ENCODE measurements around the gene DPYSL5. TPM values are rescaled to one million over a fixed set of nuclear protein-coding genes. Genes with fewer than 3 reads are reported as not detected.

DPYSL5 gene
- total and polyA plus RNA-seq, 2 experiments from 2014 or later = 0.21 to 0.63 TPM

DNA sequence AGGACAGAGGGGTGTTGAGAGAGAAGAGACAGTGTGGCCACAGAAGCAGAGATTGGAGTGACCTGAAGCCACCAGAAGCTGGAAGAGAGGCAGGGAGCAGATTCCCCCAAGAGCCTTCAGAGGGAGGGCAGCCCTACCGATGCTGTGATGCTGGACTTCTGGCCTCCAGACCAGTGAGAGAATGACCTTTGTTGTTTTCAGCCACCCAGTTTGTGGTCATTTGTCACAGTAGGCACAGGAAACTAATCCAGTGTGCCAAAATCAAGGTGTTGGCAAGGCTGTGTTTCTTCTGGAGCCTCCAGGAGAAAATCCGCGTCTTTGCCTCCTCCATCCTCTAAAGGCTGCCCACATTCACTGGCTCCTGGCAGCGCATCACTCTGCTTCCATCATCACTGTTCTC lies 137.9 kb downstream of the DPYSL5 start:
- WGBS (ENCODE audit: low lambda C conversion rate, missing lambda C conversion rate) = 90% methylated on average over 4 of the region's 4 CpGs
- Histone ChIP-seq H3K36me3 (replicated peaks; ENCODE audit: insufficient read depth, low read depth) (no peaks in the 10 kb centered on the region), H3K4me3 (no peak overlapping the region), H3K27ac (no peak overlapping the region), H3K4me2 (no peak overlapping the region), H3K9me2 (replicated peaks; ENCODE audit: insufficient read depth) (no peaks in the 10 kb centered on the region), H2AFZ (no peak overlapping the region), H3K27me3 (no peaks in the 10 kb centered on the region), H4K20me1 (ENCODE audit: insufficient read depth, poor library complexity, severe bottlenecking) (no peaks in the 10 kb centered on the region), H3K9me3 (ENCODE audit: low read depth) (no peaks in the 10 kb centered on the region), H3K79me2 (peaks cover 10% of the 10 kb centered on the region), H3K4me1 (ENCODE audit: insufficient read depth) (peaks cover 5% of the 10 kb centered on the region)
- no peak for DNase-seq (ENCODE audit: low spot score)
- TF ChIP-seq EZH2 (IDR thresholded peaks at IDR 0.05; ENCODE audit: borderline replicate concordance) (no peak), EZH2phosphoT487 (IDR thresholded peaks at IDR 0.05; ENCODE audit: low read depth, severe bottlenecking, unreplicated experiment) (no peak)
- TF ChIP-seq, protein P1, sequence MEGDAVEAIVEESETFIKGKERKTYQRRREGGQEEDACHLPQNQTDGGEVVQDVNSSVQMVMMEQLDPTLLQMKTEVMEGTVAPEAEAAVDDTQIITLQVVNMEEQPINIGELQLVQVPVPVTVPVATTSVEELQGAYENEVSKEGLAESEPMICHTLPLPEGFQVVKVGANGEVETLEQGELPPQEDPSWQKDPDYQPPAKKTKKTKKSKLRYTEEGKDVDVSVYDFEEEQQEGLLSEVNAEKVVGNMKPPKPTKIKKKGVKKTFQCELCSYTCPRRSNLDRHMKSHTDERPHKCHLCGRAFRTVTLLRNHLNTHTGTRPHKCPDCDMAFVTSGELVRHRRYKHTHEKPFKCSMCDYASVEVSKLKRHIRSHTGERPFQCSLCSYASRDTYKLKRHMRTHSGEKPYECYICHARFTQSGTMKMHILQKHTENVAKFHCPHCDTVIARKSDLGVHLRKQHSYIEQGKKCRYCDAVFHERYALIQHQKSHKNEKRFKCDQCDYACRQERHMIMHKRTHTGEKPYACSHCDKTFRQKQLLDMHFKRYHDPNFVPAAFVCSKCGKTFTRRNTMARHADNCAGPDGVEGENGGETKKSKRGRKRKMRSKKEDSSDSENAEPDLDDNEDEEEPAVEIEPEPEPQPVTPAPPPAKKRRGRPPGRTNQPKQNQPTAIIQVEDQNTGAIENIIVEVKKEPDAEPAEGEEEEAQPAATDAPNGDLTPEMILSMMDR (IDR thresholded peaks at IDR 0.05; ENCODE audit: poor library complexity) = no peak

DNA sequence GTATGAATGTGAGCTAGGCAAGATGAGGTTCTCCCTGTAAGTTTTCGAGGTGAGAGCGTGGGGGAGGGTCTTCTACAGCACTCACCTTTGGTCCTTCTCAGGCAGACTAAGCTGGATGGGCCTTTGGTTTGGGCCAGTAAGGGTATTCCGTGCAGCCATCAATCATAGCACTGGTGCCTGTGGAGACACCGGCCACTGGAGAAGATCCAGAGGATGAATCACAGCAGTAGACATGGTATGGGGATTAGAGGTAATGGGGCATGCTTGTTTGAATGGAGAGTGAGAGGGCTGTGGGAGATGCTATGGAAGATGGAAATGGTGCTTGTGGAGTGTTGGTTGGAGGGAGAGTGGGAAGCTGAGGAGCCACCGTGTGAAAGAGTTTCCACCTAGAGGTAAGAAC lies 138.6 kb downstream of the DPYSL5 start:
- WGBS (ENCODE audit: low lambda C conversion rate, missing lambda C conversion rate) = 83% methylated on average over 5 of the region's 5 CpGs
- H3K9me3 ChIP-seq (ENCODE audit: low read depth) = no peaks in the 10 kb centered on the region
- peaks cover 8% of the 10 kb centered on the region for H3K79me2 ChIP-seq
- no peaks in the 10 kb centered on the region for H4K20me1 ChIP-seq (ENCODE audit: insufficient read depth, poor library complexity, severe bottlenecking)
- no peak overlapping the region for H3K4me2 ChIP-seq
- H2AFZ ChIP-seq = no peak overlapping the region
- H3K36me3 ChIP-seq (replicated peaks; ENCODE audit: insufficient read depth, low read depth) = no peaks in the 10 kb centered on the region
- H3K4me3 ChIP-seq = no peak overlapping the region
- no peaks in the 10 kb centered on the region for H3K27me3 ChIP-seq
- no peaks in the 10 kb centered on the region for H3K9me2 ChIP-seq (replicated peaks; ENCODE audit: insufficient read depth)
- H3K4me1 ChIP-seq (ENCODE audit: insufficient read depth) = peaks cover 7% of the 10 kb centered on the region
- TF ChIP-seq, protein P1 (IDR thresholded peaks at IDR 0.05; ENCODE audit: poor library complexity) = no peak
- TF ChIP-seq EZH2phosphoT487 (IDR thresholded peaks at IDR 0.05; ENCODE audit: low read depth, severe bottlenecking, unreplicated experiment) (no peak), EZH2 (IDR thresholded peaks at IDR 0.05; ENCODE audit: borderline replicate concordance) (no peak)
- H3K27ac ChIP-seq = no peak overlapping the region
- no peak for DNase-seq (ENCODE audit: low spot score)

DNA sequence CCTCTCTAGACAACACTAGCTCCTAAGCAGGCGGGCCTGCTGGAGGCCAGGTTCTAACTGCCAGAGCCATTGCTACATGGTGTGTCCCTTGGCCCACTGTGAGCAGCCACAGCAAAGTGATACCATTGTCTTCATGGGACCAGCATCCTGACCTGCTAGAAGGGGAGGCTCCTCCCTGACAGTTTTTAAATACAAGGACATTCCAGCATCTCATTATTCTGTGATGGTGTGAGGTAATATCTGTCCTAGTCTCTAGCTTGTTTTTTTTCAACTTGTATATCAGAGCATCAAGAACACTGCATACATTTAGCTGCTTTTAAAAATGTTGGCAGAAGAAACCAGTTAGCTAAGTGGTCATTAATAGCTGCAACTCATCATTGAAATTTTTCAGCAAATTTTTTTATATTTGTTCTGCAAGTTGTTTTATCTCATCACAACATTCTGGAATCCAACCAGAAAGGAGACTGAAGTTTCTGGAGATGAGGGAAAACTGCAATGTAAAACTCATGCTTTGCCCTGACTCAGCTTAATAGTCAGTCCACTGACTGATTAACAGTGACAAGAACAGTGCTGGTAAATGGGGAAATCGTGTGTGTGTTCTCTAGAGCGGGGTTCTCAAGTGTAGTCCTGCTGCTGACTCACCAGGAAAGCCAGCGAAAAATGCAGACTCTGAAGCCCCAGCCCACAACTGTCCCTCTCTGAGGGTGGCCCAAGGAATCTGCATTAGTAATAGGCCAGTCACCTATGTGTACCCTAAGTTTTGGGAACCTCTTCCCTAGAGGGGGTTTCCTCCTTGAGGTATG lies 140.3 kb downstream of the DPYSL5 start:
- Histone ChIP-seq H3K27ac (no peak overlapping the region), H3K4me3 (no peak overlapping the region), H3K79me2 (peaks cover 8% of the 10 kb centered on the region), H3K36me3 (replicated peaks; ENCODE audit: insufficient read depth, low read depth) (no peaks in the 10 kb centered on the region), H3K9me2 (replicated peaks; ENCODE audit: insufficient read depth) (no peaks in the 10 kb centered on the region), H2AFZ (no peak overlapping the region), H3K4me2 (no peak overlapping the region), H3K4me1 (ENCODE audit: insufficient read depth) (peaks cover 5% of the 10 kb centered on the region), H3K27me3 (no peaks in the 10 kb centered on the region), H3K9me3 (ENCODE audit: low read depth) (no peaks in the 10 kb centered on the region), H4K20me1 (ENCODE audit: insufficient read depth, poor library complexity, severe bottlenecking) (no peaks in the 10 kb centered on the region)
- DNase-seq (ENCODE audit: low spot score) = no peak
- 69% methylated on average over 4 of the region's 4 CpGs for WGBS (ENCODE audit: low lambda C conversion rate, missing lambda C conversion rate)
- no peak for TF ChIP-seq EZH2 (IDR thresholded peaks at IDR 0.05; ENCODE audit: borderline replicate concordance)
- no peak for TF ChIP-seq EZH2phosphoT487 (IDR thresholded peaks at IDR 0.05; ENCODE audit: low read depth, severe bottlenecking, unreplicated experiment)
- TF ChIP-seq, protein P1 (IDR thresholded peaks at IDR 0.05; ENCODE audit: poor library complexity) = no peak
